COLO829 (cell line): ENCODE measurements around the gene DRAP1.

ENCODE experiments used
- DNase-seq: peaks from one replicate; pipeline ENCODE4 v3.0.0; 2012; ENCODE audit warnings: low spot score

Gene DRAP1, protein sequence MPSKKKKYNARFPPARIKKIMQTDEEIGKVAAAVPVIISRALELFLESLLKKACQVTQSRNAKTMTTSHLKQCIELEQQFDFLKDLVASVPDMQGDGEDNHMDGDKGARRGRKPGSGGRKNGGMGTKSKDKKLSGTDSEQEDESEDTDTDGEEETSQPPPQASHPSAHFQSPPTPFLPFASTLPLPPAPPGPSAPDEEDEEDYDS

DNA sequence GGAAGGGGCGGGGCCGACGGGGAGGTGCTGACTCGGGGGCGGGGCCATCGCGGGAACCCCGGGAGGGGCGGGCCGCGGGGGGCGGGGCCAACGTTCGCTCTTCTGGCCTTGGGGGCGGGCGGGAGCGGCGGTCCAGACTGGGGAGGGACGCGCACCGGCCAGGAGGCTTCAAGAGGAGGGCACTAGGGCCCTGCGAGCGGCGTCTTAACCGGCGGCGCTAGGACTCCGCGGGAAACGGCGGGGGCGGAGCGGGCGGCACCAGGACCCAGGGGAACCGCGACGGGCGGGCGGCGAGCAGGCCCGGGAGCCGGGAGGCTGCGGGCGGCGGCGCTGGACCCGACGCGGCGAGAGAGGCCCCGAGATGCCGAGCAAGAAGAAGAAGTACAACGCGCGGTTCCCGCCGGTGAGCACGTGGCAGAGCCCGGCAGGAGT, at the start of gene DRAP1:
TSS of gene DRAP1 (plus strand) at position 286 of the 432 bp plus-strand sequence. CDS start at position 362, 76 bp downstream.
- peak; percentile 94 for DNase-seq

- DNase-seq: no peak
Observed at GRCh38 chr11:65869643-65870306, 49.5 kb upstream of the DRAP1 start.

- no peak for DNase-seq
Observed at GRCh38 chr11:65870307-65870658, 48.9 kb upstream of the DRAP1 start.

DNA sequence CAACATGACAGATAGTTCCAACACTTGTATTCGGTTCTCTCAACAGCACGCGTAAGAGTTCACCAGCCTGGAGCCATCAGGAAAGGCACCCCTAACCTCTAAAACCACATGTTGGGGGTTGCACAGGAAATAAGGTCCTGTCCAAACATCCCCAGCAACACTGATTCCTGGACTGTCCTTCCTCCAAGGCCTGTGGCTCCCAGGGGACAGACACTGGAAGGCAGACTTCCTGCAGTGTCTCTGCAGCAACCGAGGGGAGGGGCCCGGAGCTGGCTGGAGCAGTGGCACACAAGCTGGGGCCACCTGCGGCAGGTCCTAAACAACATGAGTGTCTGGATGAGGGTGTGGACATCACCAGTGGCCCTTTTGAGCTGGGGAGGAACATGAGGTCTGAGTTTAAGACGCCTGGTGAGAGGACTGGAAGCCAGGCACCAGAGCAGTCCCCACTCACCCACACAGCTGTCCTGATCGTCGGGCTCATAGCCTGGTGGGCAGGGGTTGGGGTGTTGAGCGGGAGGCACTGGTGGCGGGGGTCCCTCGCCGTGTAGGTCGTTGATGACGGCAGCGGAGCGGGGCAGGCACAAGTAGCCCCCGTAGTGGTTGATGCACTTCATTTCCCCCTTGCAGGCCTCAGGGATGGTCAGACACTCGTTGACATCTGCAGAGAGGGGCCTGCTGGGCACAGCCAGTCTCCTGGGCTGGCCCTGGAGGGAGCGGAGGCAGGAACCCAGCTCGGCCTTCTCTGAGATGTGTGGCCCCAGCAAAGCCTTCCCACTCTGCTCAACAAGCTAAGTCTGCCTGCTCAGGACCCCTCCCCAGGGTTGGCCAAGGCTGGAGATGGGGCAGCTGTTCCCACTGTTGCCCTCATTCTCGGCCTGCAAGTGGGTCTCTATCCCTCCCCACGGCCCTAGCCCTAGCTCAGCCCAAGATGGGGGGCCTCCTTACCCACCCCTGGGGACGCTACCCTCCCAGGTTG, 48.2 kb upstream of the DRAP1 start:
- DNase-seq: no peak

DNA sequence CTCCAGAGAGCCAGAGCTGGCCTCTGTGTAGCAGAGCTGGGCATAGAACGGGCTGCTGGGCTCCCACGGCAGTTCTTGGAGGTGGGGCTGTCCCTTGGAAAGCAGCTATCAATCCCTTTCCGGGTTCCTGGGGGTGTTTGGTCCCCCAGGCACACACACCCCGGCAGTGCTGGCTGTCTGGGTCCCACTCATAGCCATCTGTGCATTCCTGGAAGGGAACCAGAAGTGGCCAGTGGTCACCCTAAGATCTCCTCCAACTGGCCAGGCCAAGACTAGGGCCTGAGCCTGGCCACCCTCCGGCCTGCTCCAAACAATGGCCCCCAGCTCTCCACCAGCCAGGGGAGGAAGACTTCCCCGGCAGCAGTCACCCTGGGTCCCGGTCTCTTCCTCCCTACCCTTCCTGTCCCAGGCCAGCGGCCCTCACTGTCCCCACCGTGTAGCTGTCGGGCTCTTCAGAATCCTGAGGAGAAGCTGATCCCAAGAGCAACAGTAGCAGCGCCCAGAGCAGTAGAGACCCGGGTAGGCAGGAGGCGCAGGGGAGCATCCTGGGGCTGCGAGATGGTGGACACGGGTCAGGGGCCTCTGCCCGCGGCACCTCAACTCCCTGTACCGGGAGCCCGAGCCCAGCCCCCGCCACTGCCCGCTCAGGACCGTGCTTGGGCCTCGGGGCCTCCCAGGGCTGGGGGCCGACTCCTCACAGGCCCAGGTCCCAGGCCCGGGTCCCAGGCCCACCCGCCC, 47.2 kb upstream of the DRAP1 start:
- DNase-seq: no peak

DNA sequence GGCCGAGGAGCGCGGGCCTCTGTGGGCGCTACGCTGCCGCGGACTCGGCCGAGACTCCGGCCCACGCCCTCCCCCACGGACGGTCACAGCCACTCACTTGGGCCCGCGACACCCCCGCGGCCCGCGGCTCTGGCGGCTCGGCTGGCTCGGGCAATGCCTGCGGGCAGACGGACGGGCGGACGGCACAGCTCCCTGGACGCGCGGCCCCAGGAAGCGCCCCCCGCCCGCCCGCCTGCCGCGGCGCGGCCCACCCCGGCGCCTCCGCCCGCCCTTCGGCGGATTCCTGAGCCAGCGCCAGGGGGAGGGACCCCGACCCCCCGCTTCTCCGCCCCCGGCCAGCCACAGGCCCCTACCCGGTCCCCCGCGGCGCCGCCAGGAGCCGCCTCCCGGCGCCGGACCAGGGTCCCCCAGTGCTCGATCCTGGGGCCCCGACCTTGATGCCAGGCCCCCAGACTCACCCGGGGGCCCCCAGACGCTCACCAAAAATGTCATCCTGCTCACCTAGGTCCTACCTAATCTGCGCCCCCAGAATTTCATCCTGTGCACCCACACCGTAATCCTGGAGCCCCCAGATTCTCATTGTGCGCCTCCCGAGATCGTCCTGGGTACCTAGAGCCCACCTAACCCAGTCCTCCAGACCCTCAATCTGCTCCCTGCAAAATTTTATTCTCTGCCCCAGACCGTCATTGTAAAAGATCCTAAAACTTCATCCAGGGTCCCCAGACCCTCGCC, 46.5 kb upstream of the DRAP1 start, which contains the start of gene EFEMP2:
TSS of gene EFEMP2 (minus strand) at position 215 of the 732 bp plus-strand sequence. CDS start 446 bp downstream, outside the sequence.
- DNase-seq: no peak

- peak; percentile 92 for DNase-seq
Observed at GRCh38 chr11:65873318-65874156, 45.7 kb upstream of the DRAP1 start.

GRCh38 chr11:65879617-65880016, 39.6 kb upstream of the DRAP1 start, which contains the start of gene CTSW:
CTSW (plus strand) TSS chr11:65879837; CDS start chr11:65879855, 18 bp downstream.
- DNase-seq: no peak

GRCh38 chr11:65880027-65880426, 39.2 kb upstream of the DRAP1 start:
- no peak for DNase-seq

- DNase-seq: no peak
Observed at GRCh38 chr11:65880844-65881421, 38.3 kb upstream of the DRAP1 start.

DNA sequence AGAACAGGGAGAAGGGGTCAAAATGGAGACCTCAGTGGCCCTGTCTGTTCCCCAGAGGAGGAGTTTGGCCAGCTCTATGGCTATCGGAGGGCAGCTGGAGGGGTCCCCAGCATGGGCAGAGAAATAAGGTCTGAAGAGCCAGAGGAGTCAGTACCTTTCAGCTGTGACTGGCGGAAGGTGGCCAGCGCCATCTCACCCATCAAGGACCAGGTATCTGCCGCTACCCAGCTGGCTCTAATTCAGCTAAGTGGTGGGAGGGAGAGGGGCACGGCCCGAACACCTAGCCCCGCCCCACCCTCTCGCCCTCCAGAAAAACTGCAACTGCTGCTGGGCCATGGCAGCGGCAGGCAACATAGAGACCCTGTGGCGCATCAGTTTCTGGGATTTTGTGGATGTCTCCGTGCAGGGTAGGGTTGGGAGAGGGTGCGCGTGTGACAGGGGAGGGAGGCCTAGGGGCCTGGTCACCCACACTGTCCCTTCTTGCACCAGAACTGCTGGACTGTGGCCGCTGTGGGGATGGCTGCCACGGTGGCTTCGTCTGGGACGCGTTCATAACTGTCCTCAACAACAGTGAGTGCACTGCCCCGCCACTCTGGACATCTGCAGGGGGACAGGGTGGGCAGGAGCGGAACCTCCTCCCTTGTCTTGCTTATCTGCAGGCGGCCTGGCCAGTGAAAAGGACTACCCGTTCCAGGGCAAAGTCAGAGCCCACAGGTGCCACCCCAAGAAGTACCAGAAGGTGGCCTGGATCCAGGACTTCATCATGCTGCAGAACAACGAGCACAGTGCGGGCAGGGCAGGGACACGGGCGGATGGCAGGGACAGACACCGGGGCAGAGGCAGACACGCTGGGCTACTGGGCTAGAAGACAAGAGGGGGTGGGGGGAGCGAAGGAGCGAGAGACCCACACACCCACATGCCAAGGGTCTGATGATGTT, 36.8 kb upstream of the DRAP1 start:
- no peak for DNase-seq

GRCh38 chr11:65883058-65883761, 36.0 kb upstream of the DRAP1 start:
- no peak for DNase-seq

DNA sequence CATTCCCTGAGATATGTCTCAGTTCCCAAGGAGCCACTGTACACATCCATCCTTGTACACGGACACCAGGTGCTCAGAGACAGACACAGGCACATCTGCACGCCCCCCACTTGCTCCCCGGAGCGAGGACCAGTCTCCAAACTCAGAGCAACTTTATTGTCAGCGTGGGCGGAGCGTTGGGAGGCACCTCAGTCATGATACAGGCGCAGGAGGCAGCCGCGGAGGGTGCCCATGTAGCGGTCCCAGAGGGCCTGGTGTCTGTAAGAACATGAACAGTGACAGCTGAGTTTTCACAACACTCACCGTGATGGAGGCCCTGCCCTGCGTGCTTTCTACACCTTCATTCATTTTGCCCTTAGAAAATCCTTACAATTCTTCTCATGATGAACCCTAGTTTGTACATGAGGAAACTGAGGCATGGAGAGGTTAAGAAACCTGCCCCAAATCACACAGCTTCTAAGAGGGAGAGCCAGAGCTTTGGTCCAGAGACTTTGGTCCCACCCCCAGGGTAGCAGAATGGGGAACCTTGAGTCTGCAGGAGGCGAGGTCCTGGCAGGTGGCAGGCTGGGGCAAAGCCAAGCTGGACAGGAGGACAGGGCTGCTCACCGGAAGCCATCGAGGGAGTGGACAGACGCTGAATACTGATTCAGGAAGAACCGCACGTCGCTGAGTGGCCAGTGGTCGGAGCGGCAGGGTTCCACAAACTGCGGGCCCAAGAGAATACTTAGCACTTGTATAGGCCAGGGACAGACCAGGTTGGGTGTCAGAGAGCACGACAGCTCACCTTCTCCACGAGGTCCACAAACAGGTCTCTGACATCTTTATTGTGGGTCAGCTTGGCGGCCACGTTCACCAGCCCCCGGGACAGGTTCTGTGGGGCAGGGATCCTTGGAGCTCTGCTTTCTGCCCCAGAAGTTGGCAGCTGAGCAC, 35.2 kb upstream of the DRAP1 start:
- no peak for DNase-seq

GRCh38 chr11:65884716-65885092, 34.5 kb upstream of the DRAP1 start:
- peak; percentile 84 for DNase-seq

GRCh38 chr11:65885231-65885630, 34.0 kb upstream of the DRAP1 start:
- DNase-seq: no peak

DNA sequence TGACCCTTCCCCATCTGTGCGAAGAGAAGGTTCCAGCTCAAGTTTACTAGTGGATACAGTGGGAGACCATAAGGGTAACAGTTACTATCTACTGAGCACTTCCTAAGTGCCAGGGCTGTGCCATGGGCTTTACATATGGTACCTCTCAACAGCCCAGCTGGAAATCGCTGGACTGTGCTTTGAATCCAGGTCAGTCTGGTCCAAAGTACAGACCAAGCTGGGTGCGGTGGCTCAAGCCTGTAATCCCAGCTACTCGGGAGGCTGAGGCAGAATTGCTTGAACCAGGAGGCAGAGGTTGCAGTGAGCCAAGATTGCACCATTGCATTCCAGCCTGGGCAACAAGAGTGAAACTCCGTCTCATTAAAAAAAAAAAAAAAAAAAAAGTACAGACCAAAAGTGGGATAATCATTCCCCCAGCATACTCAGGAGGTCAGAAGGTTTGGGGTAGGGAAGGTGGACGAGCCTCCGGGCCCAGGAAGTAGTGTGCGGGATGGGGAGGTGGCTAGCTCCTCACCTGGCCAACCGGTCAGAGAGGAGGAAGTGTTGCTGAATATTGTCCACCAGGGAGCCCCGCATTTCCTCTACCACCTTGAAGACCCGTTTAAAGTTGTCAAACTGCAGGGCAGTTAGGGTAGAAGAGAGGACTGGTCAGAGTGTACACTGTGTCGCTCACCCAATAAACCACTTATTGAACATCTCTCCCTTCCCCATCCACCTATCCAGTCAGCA, 33.3 kb upstream of the DRAP1 start:
- DNase-seq: no peak
